HEK293T (cell line): ENCODE results near the gene A1CF.

Experiments
- ARNT ChIP-seq: fragments of 450-650 bp; IDR thresholded peaks from 2 replicates; pipeline ENCODE4 v1.6.1; 2017; ENCODE audit warnings: mild to moderate bottlenecking
- FOXA1 ChIP-seq: fragments of 450-650 bp; IDR thresholded peaks from 2 replicates; pipeline ENCODE4 v1.6.1; 2016; ENCODE audit warnings: mild to moderate bottlenecking
- FOXK2 ChIP-seq: fragments of 450-650 bp; IDR thresholded peaks from 2 replicates; pipeline ENCODE4 v1.6.1; 2016; ENCODE audit warnings: mild to moderate bottlenecking
- NFRKB ChIP-seq: fragments of 450-650 bp; IDR thresholded peaks from 2 replicates; pipeline ENCODE4 v1.6.1; 2016; ENCODE audit warnings: mild to moderate bottlenecking, moderate library complexity
- PKNOX1 ChIP-seq: fragments of 450-650 bp; IDR thresholded peaks from 2 replicates; pipeline ENCODE4 v1.6.1; 2016

GRCh38 chr10:50927522-50928189, 42.2 kb upstream of the A1CF start:
- TF ChIP-seq FOXK2 (no peak), PKNOX1 (no peak), NFRKB (no peak), ARNT (no peak), FOXA1 (no peak)
